GM12875 (cell line): ENCODE results near the gene CHIC2.

Experiments used
- H3K4me3 ChIP-seq: one replicate; pipeline ENCODE4 v1.5.1; 2011; ENCODE audit warnings: low read depth, low read length, control low read depth
- TF ChIP-seq, protein P1 (sequence below): IDR thresholded peaks from 2 replicates; pipeline ENCODE4 v1.5.1; 2011; ENCODE audit warnings: low read depth, mild to moderate bottlenecking, control low read depth, inconsistent platforms, low read length, moderate library complexity, borderline replicate concordance; ENCODE audit not compliant: insufficient read depth

CHIC2 gene

DNA sequence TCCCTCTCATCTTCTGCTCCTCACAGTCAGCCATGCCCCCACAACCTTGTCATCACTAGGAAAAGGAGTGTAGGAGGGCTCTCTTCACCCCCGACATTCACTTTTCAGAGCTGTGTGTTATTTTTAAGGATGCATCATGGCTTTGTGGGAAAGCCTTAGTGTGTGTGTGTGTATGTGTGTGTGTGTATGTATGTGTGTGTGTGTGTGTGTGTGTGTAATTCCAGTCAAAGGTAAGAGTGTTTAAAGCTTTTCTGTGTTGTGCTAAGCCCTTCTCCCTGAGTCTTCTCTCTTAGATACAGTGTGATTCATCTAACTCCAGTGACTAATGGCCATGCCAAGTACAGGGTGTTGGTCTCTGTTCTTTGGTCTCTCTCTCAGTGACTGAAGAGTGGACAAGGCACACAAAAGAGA is 76.6 kb downstream of the CHIC2 start:
- H3K4me3 ChIP-seq = no peak overlapping the region
- TF ChIP-seq, protein P1, sequence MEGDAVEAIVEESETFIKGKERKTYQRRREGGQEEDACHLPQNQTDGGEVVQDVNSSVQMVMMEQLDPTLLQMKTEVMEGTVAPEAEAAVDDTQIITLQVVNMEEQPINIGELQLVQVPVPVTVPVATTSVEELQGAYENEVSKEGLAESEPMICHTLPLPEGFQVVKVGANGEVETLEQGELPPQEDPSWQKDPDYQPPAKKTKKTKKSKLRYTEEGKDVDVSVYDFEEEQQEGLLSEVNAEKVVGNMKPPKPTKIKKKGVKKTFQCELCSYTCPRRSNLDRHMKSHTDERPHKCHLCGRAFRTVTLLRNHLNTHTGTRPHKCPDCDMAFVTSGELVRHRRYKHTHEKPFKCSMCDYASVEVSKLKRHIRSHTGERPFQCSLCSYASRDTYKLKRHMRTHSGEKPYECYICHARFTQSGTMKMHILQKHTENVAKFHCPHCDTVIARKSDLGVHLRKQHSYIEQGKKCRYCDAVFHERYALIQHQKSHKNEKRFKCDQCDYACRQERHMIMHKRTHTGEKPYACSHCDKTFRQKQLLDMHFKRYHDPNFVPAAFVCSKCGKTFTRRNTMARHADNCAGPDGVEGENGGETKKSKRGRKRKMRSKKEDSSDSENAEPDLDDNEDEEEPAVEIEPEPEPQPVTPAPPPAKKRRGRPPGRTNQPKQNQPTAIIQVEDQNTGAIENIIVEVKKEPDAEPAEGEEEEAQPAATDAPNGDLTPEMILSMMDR = no peak

GRCh38 chr4:53986062-53986461 is 78.3 kb downstream of the CHIC2 start:
- no peak overlapping the region for H3K4me3 ChIP-seq
- TF ChIP-seq, protein P1 = no peak

- TF ChIP-seq, protein P1 = no peak
- H3K4me3 ChIP-seq = no peak overlapping the region
These were observed 82.8 kb downstream of the CHIC2 start for GRCh38 chr4:53981567-53981966.

DNA sequence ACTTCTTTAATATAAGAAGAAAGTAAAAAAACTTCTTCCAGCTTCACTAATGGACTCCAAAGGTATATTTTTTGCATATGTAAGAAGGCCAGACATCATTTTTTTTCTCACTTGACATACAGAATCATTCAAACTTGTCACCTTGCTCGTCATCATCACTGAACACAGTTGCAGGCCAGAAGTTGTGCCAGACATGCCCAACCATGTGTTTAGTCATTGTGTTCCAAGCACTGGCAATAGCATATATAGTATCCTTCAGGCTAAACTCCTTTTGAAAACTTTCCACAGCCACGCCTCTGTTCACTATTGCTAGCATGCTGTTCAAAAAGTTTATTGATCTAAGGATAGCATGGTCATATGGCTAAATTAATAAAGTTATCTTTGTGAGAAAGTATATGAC is 83.3 kb downstream of the CHIC2 start:
- H3K4me3 ChIP-seq = no peak overlapping the region
- TF ChIP-seq, protein P1 = no peak

DNA sequence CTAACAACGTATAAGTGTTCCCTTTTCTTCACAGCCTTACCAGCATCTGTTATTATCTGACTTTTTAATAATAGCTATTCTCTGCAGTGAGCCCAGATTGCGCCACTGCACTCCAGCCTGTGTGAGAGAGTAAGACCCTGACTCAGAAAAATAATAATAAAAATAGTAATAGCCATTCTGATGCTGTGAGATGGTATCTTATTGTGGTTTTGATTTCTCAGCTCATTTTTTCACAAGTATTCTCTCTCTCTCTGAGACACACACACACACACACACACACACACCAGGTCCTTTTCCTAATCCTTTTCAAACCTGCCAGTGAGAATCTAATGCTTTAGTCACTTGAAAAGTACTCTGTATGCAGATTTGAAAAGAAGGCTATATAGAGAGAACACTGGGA is 89.8 kb downstream of the CHIC2 start:
- TF ChIP-seq, protein P1 = no peak
- no peak overlapping the region for H3K4me3 ChIP-seq

- H3K4me3 ChIP-seq = no peak overlapping the region
These were observed 96.4 kb downstream of the CHIC2 start for GRCh38 chr4:53967986-53968385.

DNA sequence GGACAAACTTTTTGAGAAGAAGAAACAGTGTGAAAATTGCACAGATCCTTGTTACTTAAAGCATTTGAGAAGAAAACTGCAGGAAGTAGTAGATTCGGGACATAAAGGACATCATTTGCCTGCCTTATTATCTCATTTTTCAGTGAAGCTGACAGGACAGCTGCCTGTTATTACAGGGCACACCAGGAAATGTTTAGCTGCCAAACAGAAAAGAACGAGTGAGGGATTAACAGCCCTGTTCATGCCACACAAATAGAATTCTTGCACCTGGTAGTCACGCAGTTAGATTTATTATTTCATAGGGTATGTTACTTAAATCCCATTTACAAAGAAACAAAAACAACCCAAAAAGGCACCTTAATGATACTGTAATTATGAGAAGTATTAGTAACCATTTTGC is 100.6 kb downstream of the CHIC2 start:
- TF ChIP-seq, protein P1 = no peak

More at GRCh38 chr4:53967986-53968385, 96.4 kb downstream of the CHIC2 start:
- TF ChIP-seq, protein P1 = no peak

More for the DNA sequence above, 100.6 kb downstream of the CHIC2 start:
- no peak overlapping the region for H3K4me3 ChIP-seq
